Breast epithelium (tissue), 3 donors: ENCODE results near the gene DNAL1.

Source experiments
- POLR2A ChIP-seq: fragments of 450-650 bp; IDR thresholded peaks from one replicate; pipeline ENCODE4 v1.6.1; 2016; ENCODE audit warnings: antibody characterized with exemption, mild to moderate bottlenecking, moderate library complexity
- TF ChIP-seq, protein P1 (sequence below), 3 donors: fragments of 450-650 bp; IDR thresholded peaks; one replicate each; pipeline ENCODE4 v1.5.1; 2016 to 2017; ENCODE audit warnings: antibody characterized with exemption in 3 of 3, mild to moderate bottlenecking in 3 of 3, moderate library complexity in 3 of 3

DNA sequence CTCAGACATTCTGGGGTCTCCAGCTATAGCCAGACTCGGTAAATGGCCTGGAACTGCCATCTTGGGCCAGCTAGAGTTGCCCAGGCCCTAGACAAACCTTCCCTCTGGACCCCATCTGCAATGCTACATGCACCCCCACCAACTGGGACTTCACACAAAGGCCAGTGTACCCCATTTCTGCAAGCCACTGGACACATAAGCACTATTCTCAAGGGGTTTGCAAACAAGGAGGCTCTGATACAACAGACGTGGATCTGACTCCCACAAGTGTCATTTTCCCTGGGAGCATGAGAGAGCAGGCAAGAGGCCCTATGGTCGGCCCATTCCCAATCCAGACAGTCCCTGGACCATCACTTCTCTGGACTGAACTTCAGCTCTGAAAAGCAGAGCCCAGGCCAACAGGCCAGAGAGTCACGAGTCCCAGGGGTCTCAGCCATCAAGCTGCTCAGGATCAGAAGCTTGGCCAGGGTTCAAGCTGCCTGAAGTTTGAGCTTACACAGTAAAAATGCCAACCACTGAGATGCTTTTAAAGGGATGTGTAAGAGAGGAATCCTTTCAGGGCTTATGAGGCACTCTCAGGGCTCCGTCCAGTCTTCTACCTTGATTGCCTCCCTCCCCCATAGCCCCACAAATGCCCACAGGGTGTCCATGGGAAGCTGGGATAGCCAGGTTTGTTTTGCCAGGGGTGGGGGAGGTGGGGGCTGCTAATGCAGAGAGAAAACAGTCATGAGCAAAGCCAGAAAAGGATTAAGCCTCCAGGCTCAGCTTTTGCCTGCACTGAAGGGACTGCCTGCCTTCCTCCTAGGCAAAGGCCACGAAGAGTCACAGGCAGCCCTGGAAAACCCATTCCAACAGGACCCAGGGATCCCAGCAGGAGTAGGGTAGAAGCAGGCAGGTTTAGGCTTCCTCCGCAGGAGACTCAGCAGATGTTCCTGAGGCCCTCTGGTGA, 101.1 kb downstream of the DNAL1 start:
- TF ChIP-seq, protein P1, sequence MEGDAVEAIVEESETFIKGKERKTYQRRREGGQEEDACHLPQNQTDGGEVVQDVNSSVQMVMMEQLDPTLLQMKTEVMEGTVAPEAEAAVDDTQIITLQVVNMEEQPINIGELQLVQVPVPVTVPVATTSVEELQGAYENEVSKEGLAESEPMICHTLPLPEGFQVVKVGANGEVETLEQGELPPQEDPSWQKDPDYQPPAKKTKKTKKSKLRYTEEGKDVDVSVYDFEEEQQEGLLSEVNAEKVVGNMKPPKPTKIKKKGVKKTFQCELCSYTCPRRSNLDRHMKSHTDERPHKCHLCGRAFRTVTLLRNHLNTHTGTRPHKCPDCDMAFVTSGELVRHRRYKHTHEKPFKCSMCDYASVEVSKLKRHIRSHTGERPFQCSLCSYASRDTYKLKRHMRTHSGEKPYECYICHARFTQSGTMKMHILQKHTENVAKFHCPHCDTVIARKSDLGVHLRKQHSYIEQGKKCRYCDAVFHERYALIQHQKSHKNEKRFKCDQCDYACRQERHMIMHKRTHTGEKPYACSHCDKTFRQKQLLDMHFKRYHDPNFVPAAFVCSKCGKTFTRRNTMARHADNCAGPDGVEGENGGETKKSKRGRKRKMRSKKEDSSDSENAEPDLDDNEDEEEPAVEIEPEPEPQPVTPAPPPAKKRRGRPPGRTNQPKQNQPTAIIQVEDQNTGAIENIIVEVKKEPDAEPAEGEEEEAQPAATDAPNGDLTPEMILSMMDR (IDR thresholded peaks at IDR 0.05) = no peak
- no peak for TF ChIP-seq POLR2A
